HCT116 (cell line): ENCODE results near the gene TMEM219.

Experiments used
- EZH2 ChIP-seq: fragments of 200-600 bp; sonication (generic); IDR thresholded peaks from 2 replicates; pipeline ENCODE4 v1.6.1; 2017; ENCODE audit warnings: antibody characterized with exemption, mixed run types
- POLR2A ChIP-seq: IDR thresholded peaks from 2 replicates; pipeline ENCODE4 v1.7.0; 2011; ENCODE audit warnings: borderline replicate concordance; ENCODE audit not compliant: insufficient read depth, insufficient read length; ENCODE audit errors: extremely low read depth
- POLR2AphosphoS5 ChIP-seq: IDR thresholded peaks from 2 replicates; pipeline ENCODE4 v1.6.1; 2011; ENCODE audit warnings: mild to moderate bottlenecking, low read depth, low read length, moderate library complexity
- RAD21 ChIP-seq: IDR thresholded peaks from 2 replicates; pipeline ENCODE4 v1.6.1; 2012; ENCODE audit warnings: low read depth, mild to moderate bottlenecking
- SIN3A ChIP-seq: IDR thresholded peaks from 2 replicates; pipeline ENCODE4 v1.6.1; 2012; ENCODE audit warnings: low read depth
- SRF ChIP-seq: IDR thresholded peaks from 2 replicates; pipeline ENCODE4 v1.6.1; 2012; ENCODE audit warnings: low read depth
- YY1 ChIP-seq: IDR thresholded peaks from 2 replicates; pipeline ENCODE4 v1.6.1; 2011; ENCODE audit warnings: low read length, low read depth, moderate library complexity, mild to moderate bottlenecking; ENCODE audit not compliant: insufficient replicate concordance; ENCODE audit errors: extremely low read depth
- ZFX ChIP-seq: fragments of 450-650 bp; IDR thresholded peaks from 2 replicates; pipeline ENCODE4 v1.6.1; 2017
- TF ChIP-seq, protein P1 (sequence below), 3 experiments: fragments of 200-600 bp in 1 of 3; sonication (generic) in 1 of 3; IDR thresholded peaks in 2 of 3; conservative IDR thresholded peaks in 1 of 3; 2 replicates each; pipeline ENCODE4 v1.5.1; 2012 to 2017; ENCODE audit warnings: low read depth in 2 of 3, low read length in 2 of 3, antibody characterized with exemption in 1 of 3, borderline replicate concordance in 1 of 3, control low read depth in 1 of 3, mild to moderate bottlenecking in 1 of 3, mixed read lengths in 1 of 3, mixed run types in 1 of 3, moderate library complexity in 1 of 3; ENCODE audit not compliant: insufficient read depth in 1 of 3
- TF ChIP-seq, protein P2 (sequence below): IDR thresholded peaks from 2 replicates; pipeline ENCODE4 v1.6.1; 2012
- TF ChIP-seq, protein P3 (sequence below): IDR thresholded peaks from 2 replicates; pipeline ENCODE4 v1.6.1; 2012; ENCODE audit warnings: low read depth

DNA sequence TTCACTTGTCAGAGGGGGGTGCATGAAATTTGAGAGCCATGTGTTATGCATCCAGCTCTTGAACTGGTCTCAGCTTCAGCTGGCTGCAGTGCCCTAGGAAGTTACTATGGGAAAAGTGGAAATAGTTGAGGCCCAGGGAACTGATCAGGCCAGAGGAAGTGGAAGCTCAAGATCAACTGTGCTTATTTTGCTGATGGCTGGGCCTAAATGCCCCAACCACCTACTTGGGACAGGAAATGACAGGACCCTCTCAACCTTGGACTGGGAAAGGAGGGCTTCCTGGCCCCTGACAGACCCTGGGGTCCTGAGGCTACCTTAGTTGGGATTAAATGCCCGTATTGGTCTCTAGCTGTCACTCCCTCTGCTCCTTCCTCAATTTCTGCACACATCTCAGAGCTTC, 10.6 kb downstream of the TMEM219 start:
- TF ChIP-seq, protein P1, sequence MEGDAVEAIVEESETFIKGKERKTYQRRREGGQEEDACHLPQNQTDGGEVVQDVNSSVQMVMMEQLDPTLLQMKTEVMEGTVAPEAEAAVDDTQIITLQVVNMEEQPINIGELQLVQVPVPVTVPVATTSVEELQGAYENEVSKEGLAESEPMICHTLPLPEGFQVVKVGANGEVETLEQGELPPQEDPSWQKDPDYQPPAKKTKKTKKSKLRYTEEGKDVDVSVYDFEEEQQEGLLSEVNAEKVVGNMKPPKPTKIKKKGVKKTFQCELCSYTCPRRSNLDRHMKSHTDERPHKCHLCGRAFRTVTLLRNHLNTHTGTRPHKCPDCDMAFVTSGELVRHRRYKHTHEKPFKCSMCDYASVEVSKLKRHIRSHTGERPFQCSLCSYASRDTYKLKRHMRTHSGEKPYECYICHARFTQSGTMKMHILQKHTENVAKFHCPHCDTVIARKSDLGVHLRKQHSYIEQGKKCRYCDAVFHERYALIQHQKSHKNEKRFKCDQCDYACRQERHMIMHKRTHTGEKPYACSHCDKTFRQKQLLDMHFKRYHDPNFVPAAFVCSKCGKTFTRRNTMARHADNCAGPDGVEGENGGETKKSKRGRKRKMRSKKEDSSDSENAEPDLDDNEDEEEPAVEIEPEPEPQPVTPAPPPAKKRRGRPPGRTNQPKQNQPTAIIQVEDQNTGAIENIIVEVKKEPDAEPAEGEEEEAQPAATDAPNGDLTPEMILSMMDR (IDR thresholded peaks at IDR 0.05 in 2 of 3, conservative IDR thresholded peaks at IDR 0.05 in 1 of 3; ENCODE audit: borderline replicate concordance in 1 of 3, insufficient read depth in 1 of 3, low read depth in 2 of 3, low read length in 2 of 3): no peak
- no peak for TF ChIP-seq POLR2A
- TF ChIP-seq ZFX: no peak
- no peak for TF ChIP-seq SRF
- TF ChIP-seq SIN3A: no peak
- no peak for TF ChIP-seq EZH2
- no peak for TF ChIP-seq RAD21
- no peak for TF ChIP-seq POLR2AphosphoS5
- TF ChIP-seq, protein P2, sequence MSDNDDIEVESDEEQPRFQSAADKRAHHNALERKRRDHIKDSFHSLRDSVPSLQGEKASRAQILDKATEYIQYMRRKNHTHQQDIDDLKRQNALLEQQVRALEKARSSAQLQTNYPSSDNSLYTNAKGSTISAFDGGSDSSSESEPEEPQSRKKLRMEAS: no peak
- TF ChIP-seq, protein P3, sequence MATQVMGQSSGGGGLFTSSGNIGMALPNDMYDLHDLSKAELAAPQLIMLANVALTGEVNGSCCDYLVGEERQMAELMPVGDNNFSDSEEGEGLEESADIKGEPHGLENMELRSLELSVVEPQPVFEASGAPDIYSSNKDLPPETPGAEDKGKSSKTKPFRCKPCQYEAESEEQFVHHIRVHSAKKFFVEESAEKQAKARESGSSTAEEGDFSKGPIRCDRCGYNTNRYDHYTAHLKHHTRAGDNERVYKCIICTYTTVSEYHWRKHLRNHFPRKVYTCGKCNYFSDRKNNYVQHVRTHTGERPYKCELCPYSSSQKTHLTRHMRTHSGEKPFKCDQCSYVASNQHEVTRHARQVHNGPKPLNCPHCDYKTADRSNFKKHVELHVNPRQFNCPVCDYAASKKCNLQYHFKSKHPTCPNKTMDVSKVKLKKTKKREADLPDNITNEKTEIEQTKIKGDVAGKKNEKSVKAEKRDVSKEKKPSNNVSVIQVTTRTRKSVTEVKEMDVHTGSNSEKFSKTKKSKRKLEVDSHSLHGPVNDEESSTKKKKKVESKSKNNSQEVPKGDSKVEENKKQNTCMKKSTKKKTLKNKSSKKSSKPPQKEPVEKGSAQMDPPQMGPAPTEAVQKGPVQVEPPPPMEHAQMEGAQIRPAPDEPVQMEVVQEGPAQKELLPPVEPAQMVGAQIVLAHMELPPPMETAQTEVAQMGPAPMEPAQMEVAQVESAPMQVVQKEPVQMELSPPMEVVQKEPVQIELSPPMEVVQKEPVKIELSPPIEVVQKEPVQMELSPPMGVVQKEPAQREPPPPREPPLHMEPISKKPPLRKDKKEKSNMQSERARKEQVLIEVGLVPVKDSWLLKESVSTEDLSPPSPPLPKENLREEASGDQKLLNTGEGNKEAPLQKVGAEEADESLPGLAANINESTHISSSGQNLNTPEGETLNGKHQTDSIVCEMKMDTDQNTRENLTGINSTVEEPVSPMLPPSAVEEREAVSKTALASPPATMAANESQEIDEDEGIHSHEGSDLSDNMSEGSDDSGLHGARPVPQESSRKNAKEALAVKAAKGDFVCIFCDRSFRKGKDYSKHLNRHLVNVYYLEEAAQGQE: no peak
- TF ChIP-seq YY1: no peak
